ENCODE data around the gene ADPRH.

Gene ADPRH

DNA sequence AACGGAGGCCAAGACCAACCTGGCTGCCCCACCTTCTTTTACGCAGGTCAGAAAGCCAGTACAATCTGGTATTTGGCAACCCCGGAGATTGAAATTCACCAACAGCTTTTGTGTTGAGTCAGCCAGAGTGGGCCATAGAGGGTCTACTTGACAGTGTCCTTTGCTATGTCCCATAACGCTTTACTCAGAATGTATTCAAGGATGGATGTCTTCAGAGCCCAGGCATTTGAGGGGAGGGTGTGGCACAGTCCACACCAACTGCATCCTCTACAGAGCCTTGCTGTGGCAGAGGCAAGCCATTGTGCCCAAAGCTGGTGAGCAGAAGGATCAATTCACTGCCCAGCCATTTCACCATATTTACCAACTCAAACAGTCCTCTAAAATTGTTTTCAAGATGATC is 36.8 kb downstream of the ADPRH start:
- H3K4me3 ChIP-seq (ENCODE audit: low read length) = no peak overlapping the region
- TF ChIP-seq, protein P1, sequence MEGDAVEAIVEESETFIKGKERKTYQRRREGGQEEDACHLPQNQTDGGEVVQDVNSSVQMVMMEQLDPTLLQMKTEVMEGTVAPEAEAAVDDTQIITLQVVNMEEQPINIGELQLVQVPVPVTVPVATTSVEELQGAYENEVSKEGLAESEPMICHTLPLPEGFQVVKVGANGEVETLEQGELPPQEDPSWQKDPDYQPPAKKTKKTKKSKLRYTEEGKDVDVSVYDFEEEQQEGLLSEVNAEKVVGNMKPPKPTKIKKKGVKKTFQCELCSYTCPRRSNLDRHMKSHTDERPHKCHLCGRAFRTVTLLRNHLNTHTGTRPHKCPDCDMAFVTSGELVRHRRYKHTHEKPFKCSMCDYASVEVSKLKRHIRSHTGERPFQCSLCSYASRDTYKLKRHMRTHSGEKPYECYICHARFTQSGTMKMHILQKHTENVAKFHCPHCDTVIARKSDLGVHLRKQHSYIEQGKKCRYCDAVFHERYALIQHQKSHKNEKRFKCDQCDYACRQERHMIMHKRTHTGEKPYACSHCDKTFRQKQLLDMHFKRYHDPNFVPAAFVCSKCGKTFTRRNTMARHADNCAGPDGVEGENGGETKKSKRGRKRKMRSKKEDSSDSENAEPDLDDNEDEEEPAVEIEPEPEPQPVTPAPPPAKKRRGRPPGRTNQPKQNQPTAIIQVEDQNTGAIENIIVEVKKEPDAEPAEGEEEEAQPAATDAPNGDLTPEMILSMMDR (conservative IDR thresholded peaks at IDR 0.05; ENCODE audit: low read depth, low read length) = no peak
- no peak for DNase-seq (ENCODE audit: low read depth)

DNA sequence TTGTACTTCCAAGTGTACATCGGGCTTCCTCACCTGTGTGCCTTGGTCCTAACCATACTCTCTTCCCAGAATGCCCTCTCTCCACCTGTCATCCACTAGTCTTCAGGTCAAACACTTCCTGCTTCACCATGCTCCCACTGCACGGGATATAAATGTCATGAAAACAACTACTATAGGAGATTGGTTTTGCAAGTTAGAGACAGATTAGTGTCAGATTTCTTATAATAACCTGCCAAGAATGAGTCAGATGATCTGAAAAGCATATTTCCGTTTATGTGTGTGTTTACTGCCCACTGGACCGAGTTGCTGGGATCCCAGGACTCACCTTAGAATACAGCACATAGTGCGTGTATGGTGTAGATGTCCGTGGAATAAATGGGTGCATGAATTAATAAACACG is 39.8 kb downstream of the ADPRH start:
- peak; percentile 74 for DNase-seq (ENCODE audit: low read depth)
- TF ChIP-seq, protein P1 (conservative IDR thresholded peaks at IDR 0.05; ENCODE audit: low read depth, low read length) = no peak
- no peak overlapping the region for H3K4me3 ChIP-seq (ENCODE audit: low read length)

DNA sequence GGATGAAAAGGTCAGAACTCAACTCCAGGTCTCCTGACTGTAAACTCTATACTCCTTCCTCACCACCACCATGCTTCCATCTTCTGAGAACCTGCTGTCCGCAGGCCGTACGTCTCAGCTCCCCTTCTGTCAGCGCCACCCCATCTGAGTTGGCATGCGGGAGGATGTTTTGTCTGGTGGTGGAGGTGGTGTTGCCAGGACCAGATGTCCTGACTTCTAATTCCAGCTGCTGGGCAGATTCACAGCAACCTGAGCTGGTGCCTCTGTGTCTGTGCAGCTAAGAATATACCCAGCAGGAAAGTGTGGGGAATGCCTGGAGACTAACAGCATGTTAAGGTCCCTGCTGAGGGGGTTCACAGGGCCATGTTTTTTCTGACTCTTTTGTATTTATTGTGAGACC is 41.6 kb downstream of the ADPRH start:
- no peak for DNase-seq (ENCODE audit: low read depth)
- H3K4me3 ChIP-seq (ENCODE audit: low read length) = no peak overlapping the region
- TF ChIP-seq, protein P1 (conservative IDR thresholded peaks at IDR 0.05; ENCODE audit: low read depth, low read length) = no peak

DNA sequence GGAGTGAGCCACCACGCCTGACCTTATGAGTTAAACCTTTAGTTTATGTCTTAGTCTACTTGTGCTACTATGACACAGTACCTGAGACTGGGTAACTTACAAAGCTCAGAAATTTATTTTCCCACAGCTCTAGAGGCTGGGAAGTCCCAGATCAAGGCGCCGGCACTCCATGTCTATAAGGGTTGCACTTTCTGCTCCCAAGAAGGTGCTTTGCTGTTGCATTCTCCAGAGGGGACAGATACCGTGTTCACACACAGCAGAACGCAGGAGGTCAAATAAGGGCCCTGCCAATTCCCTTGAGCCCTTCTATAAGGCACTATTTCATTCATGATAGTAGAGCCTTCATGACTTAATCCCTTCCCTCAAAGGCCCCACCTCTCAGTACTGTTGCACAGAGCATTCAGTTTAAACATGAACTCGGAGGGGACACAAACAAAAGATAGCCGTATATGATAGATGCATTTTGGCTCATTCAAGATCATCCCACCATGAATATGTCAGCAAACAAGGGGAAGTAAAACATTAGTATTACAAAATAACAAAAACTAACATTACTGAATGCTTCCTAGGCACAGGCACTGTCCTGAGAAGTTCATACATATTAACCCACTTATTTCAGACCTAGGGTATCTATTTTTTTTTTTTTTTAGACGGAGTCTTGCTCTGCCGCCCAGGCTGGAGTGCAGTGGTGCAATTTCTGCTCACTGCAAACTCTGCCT is 44.9 kb downstream of the ADPRH start:
- H3K4me3 ChIP-seq (ENCODE audit: low read length) = no peak overlapping the region
- DNase-seq (ENCODE audit: low read depth) = no peak
- TF ChIP-seq, protein P1 (conservative IDR thresholded peaks at IDR 0.05; ENCODE audit: low read depth, low read length) = no peak

DNA sequence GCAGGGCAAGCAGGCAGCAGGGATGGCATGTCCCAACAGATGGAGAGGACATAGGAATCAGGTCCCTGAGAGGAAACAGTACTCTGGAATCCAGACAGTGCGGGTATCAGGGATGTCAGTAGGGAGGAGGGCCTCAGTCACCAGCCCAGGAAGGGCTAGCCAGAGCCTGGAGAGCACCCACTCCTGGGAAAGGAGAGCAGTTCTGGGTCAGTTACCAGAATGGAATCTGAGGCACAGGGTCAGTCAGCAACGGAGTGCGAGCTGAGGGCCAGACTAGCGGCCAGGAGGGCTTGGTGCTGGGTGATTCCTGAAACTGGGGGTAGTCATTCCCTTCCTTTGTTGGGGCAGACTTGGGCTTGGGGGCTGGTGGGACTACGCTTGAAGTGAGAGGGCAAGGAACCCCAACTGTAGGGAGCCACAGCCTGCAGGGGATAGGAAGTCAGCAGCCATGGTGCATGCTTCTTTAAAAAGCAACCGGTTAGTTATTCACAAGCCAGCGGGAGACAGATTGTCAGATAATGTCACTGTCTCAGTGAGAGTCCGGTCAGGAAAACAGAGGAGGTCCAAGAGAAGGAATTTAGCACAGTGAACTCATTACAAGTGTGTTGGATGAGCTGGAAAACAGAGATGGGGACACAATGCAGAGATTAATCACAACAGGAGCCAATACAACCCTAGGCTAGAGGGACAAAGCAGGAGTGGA is 46.3 kb downstream of the ADPRH start:
- H3K4me3 ChIP-seq (ENCODE audit: low read length) = no peak overlapping the region
- no peak for DNase-seq (ENCODE audit: low read depth)
- TF ChIP-seq, protein P1 (conservative IDR thresholded peaks at IDR 0.05; ENCODE audit: low read depth, low read length) = no peak

DNA sequence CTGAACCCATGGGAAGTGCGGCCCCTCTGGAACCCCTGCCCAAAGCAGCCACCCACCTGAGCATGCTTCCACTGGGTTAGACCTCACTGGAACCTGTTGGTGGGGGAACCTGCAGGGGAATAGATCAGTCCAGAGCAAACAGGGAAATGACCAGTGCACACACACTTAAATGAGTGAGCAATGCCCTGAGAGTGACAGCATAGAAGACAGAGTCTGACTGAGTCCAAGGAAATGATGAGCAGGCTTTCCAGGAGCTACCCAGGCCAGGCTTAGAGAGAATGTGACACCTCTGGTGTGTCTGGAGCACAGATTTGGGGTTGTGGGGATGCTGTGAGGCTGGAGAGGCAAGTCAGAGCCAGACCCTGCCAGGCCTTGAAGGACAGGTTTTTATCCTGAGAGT is 46.9 kb downstream of the ADPRH start:
- DNase-seq (ENCODE audit: low read depth) = no peak
- H3K4me3 ChIP-seq (ENCODE audit: low read length) = no peak overlapping the region
- TF ChIP-seq, protein P1 (conservative IDR thresholded peaks at IDR 0.05; ENCODE audit: low read depth, low read length) = no peak

DNA sequence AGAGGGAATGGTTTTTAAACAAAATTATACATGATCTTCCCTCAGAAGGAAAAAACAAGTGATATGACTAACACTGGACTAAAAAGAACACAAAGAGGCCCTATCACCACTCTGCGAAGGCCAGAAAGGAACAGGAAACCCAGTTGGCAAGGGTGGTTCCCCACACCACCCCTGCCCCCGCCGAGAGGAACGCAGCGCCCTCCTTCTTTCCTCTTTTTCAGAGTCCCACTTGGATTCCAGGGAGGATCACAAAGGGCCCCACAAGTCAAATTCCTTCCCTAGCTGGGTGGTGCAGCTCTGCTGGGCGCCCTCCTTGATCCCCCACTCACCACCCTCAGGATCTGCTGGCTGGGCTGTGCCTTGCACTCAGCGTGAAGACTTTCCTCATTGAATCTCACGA is 48.2 kb downstream of the ADPRH start:
- DNase-seq (ENCODE audit: low read depth) = no peak
- TF ChIP-seq, protein P1 (conservative IDR thresholded peaks at IDR 0.05; ENCODE audit: low read depth, low read length) = no peak
- no peak overlapping the region for H3K4me3 ChIP-seq (ENCODE audit: low read length)
